Naive thymus-derived CD4-positive, alpha-beta T cell (primary cell): Measurements from ENCODE around the gene RAPGEF4. TPM values are rescaled to one million over a fixed set of nuclear protein-coding genes. Genes with fewer than 3 reads are reported as not detected.

Experiments
- ATAC-seq: fragments of 150-1000 bp; cut with Tn5 transposase; 2 replicates; pipeline ENCODE4 v1.10.0; 2021; ENCODE audit warnings: mild to moderate bottlenecking, moderate library complexity
- CTCF ChIA-PET: fragments of 350-600 bp; sonication (Branson Sonifier 250); formaldehyde crosslinking; loops from one replicate; lab custom pipeline; 2021; ENCODE audit warnings: antibody characterized with exemption; lab: Charles Lee
- POLR2A ChIA-PET: fragments of 350-600 bp; sonication (Branson Sonifier 250); formaldehyde crosslinking; loops from one replicate; lab custom pipeline; 2021; ENCODE audit warnings: antibody characterized with exemption, inconsistent platforms; lab: Charles Lee
- DNase-seq, 9 donors: peaks; one replicate each; pipeline versions ENCODE4 v3.0.0 to v3.0.0-alpha.2; 2020 to 2022; ENCODE audit warnings: mixed read lengths in 1 of 9
- H3K27ac ChIP-seq: one replicate; pipeline ENCODE4 v1.7.0; 2013; ENCODE audit warnings: mild to moderate bottlenecking, low read depth, low read length, moderate library complexity
- H3K27me3 ChIP-seq, 2 donors: one replicate each; pipeline ENCODE4 v1.7.0; 2013; ENCODE audit warnings: low read length in 2 of 2, mild to moderate bottlenecking in 2 of 2, moderate library complexity in 2 of 2; ENCODE audit not compliant: control insufficient read depth in 2 of 2, insufficient read depth in 2 of 2
- H3K36me3 ChIP-seq, 3 experiments: 1 replicate in 2 of 3; 2 replicates in 1 of 3; pipeline ENCODE4 v1.7.0; 2013; ENCODE audit warnings: low read length in 3 of 3, mild to moderate bottlenecking in 3 of 3, moderate library complexity in 1 of 3; ENCODE audit not compliant: insufficient read depth in 3 of 3, control insufficient read depth in 2 of 3
- H3K4me1 ChIP-seq, 2 donors: one replicate each; pipeline ENCODE4 v1.7.0; 2013; ENCODE audit warnings: low read length in 2 of 2, mild to moderate bottlenecking in 2 of 2, moderate library complexity in 1 of 2; ENCODE audit not compliant: control insufficient read depth in 2 of 2, insufficient read depth in 2 of 2
- H3K4me3 ChIP-seq: 2 replicates; pipeline ENCODE4 v1.7.0; 2013; ENCODE audit warnings: mild to moderate bottlenecking, low read length
- H3K9me3 ChIP-seq, 3 experiments: 1 replicate in 2 of 3; 2 replicates in 1 of 3; pipeline ENCODE4 v1.7.0; 2013; ENCODE audit warnings: low read length in 3 of 3; ENCODE audit not compliant: control insufficient read depth in 2 of 3
- H3K27ac Mint-ChIP-seq, 9 donors: one replicate each; pipeline ENCODE4 v1.8.0; 2020 to 2022; ENCODE audit warnings: mixed read lengths in 9 of 9, mild to moderate bottlenecking in 8 of 9, moderate library complexity in 5 of 9, inconsistent platforms in 2 of 9
- H3K27me3 Mint-ChIP-seq, 5 donors: one replicate each; pipeline ENCODE4 v1.8.0; 2021 to 2022; ENCODE audit warnings: mixed read lengths in 5 of 5, mild to moderate bottlenecking in 1 of 5
- H3K36me3 Mint-ChIP-seq, 5 donors: one replicate each; pipeline ENCODE4 v1.8.0; 2020 to 2022; ENCODE audit warnings: mixed read lengths in 5 of 5, mild to moderate bottlenecking in 3 of 5, inconsistent platforms in 1 of 5
- H3K4me1 Mint-ChIP-seq, 7 donors: one replicate each; pipeline ENCODE4 v1.8.0; 2020 to 2022; ENCODE audit warnings: mixed read lengths in 7 of 7, mild to moderate bottlenecking in 3 of 7, inconsistent platforms in 1 of 7
- H3K4me3 Mint-ChIP-seq, 10 donors: one replicate each; pipeline ENCODE4 v1.8.0; 2020 to 2022; ENCODE audit warnings: mild to moderate bottlenecking in 10 of 10, mixed read lengths in 10 of 10, moderate library complexity in 6 of 10, inconsistent platforms in 2 of 10
- H3K9me3 Mint-ChIP-seq, 11 donors: one replicate each; pipeline ENCODE4 v1.8.0; 2020 to 2022; ENCODE audit warnings: mixed read lengths in 11 of 11, mild to moderate bottlenecking in 4 of 11, inconsistent platforms in 1 of 11, moderate library complexity in 1 of 11
- intact Hi-C, 2 donors: fragments of 100-400 bp; cut with micrococcal nuclease; formaldehyde crosslinking; loops; one replicate each; pipeline ENCODE4 v1.15.1; 2023
- polyA plus RNA-seq, 2 donors: library from polyadenylated mRNA; unstranded; fragments of 300-500 nt; fragmentation: Illumina TruSeq; gene quantifications; one replicate each; pipeline ENCODE4 v1.2.3, GENCODE V29; 2021
- total RNA-seq, 6 experiments: library from RNA in 5 of 6; stranded (reverse) in 5 of 6; gene quantifications; 1 replicate in 5 of 6; 2 replicates in 1 of 6; pipeline ENCODE4 v1.2.3 and lab custom pipeline; 2021 to 2026

RAPGEF4 gene
- total and polyA plus RNA-seq, 7 experiments from 2014 or later, result 0.39 to 2.5 (median 1.4) TPM; not detected in 2

DNA sequence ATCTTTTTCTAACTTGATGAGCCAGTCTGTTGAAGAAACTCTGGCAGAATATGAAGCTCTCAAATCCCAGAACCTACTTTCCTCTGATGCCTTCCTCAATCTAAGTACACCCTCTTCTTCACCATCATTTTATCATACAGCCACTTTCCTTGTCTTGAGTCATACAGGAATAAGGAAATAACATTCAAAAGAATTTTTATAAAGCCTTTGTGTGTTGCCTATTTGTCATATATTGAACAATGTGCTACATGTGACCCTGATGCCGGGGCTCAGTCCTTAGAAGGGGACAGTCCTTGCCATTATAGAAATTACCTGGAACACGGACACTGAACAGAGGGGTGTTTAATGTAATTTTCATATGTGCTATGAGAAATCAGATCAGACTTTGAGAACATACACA lies 27.4 kb downstream of the RAPGEF4 start:
- no peak for DNase-seq
- H3K4me3 Mint-ChIP-seq, result no peak overlapping the region
- ChIA-PET CTCF (no interaction called here), POLR2A (no interaction called here)
- Histone ChIP-seq H3K4me1 (no peaks in the 10 kb centered on the region), H3K36me3 (no peaks in the 10 kb centered on the region), H3K9me3 (no peaks in the 10 kb centered on the region), H3K27me3 (no peaks in the 10 kb centered on the region), H3K27ac (no peak overlapping the region), H3K4me3 (no peak overlapping the region)
- H3K27me3 Mint-ChIP-seq, result peaks cover 0 to 7% (median 0%) of the 10 kb centered on the region in 5 donors
- peaks cover 0 to 1% (median 0%) of the 10 kb centered on the region in 7 donors for H3K4me1 Mint-ChIP-seq
- H3K36me3 Mint-ChIP-seq, result peaks cover 0 to 11% (median 4%) of the 10 kb centered on the region in 5 donors
- no peak for ATAC-seq
- H3K9me3 Mint-ChIP-seq, result peaks cover 0 to 29% (median 11%) of the 10 kb centered on the region in 11 donors
- intact Hi-C loops, result no loop called here
- no peak overlapping the region for H3K27ac Mint-ChIP-seq

DNA sequence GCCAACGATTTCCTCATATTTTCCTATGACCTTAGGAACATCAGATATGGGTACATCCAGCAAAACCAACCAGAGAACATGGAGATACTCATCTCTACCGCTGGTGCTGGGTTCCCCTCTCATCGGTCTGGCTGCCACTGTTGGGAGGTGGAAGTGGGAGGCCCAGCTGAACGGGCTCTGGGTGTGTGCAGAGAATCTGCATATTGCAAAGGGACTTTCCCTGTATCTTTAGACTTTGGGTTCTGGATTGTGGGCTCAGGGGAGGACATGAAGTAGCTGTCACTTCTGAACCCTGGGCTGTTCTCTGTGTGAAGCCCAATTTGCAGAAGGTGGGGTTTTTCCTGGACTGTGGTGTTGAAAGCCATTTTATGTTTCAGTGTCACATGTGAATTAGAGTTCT lies 30.0 kb downstream of the RAPGEF4 start:
- peaks cover 0 to 21% (median 5%) of the 10 kb centered on the region in 11 donors for H3K9me3 Mint-ChIP-seq
- ATAC-seq (no peak), DNase-seq (no peak)
- no peak overlapping the region for H3K27ac ChIP-seq
- H3K27me3 ChIP-seq, result no peaks in the 10 kb centered on the region
- H3K4me3 Mint-ChIP-seq, result no peak overlapping the region
- no peak overlapping the region for H3K4me3 ChIP-seq
- intact Hi-C loops, result no loop called here
- peaks cover 0 to 6% (median 4%) of the 10 kb centered on the region in 5 donors for H3K36me3 Mint-ChIP-seq
- H3K36me3 ChIP-seq, result no peaks in the 10 kb centered on the region
- H3K9me3 ChIP-seq, result no peaks in the 10 kb centered on the region
- ChIA-PET CTCF (interaction anchor here (0.7 kb wide), 1 partner anchor 41 kb away, joined by 4 read pairs; no protein-coding TSS in a partner anchor), POLR2A (no interaction called here)
- H3K4me1 ChIP-seq, result no peaks in the 10 kb centered on the region
- no peak overlapping the region for H3K27ac Mint-ChIP-seq
- H3K4me1 Mint-ChIP-seq, result peaks cover 0 to 1% (median 0%) of the 10 kb centered on the region in 7 donors
- H3K27me3 Mint-ChIP-seq, result peaks cover 0 to 7% (median 0%) of the 10 kb centered on the region in 5 donors

DNA sequence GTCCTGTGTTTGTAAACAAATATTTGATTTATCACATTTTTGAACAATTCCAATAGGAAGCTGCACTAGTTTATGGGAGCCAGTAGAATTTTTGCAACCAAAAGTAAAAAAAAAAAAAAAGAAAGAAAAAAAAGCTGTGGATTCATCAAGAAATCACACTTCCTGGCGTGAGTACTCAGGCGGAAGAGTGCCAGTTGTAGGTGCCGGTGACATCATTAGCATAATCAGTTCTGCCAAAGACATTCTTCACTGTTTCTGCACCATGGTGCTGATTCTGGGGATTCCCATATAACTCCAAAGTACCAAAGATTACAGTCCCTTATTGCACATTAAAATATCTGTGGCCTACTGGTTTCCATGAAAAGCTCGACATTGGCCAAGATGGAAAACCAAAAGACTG lies 32.8 kb downstream of the RAPGEF4 start:
- Histone ChIP-seq H3K4me1 (no peaks in the 10 kb centered on the region), H3K4me3 (no peak overlapping the region), H3K27ac (no peak overlapping the region), H3K9me3 (no peaks in the 10 kb centered on the region), H3K27me3 (no peaks in the 10 kb centered on the region), H3K36me3 (no peaks in the 10 kb centered on the region)
- CTCF ChIA-PET, result no interaction called here
- DNase-seq (no peak), ATAC-seq (no peak)
- Mint-ChIP-seq H3K27ac (no peak overlapping the region), H3K4me1 (no peaks in the 10 kb centered on the region), H3K4me3 (no peak overlapping the region), H3K27me3 (peaks cover 0 to 7% (median 1%) of the 10 kb centered on the region in 5 donors), H3K36me3 (no peaks in the 10 kb centered on the region), H3K9me3 (no peaks in the 10 kb centered on the region)
- POLR2A ChIA-PET, result no interaction called here
- intact Hi-C loops, result no loop called here

DNA sequence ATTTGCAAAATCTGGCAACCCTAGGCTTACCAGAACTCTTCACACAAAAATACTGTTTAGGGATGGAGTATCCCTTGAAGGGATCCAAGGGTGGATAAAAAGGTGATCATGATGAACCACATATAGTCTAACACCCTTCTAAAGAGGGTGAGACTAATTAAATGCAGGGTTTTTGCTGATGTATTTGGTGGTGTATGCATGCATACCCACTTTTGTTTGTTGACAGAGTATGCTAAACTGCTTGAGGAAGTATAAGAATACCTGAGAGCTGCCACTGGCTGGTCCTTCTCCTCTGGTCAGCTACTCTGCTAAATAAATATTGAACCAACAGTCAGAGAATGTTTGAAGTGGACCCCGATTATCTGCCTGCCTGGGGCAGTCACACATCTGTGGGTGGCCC lies 34.2 kb downstream of the RAPGEF4 start:
- Histone ChIP-seq H3K4me3 (no peak overlapping the region), H3K27me3 (no peaks in the 10 kb centered on the region), H3K4me1 (no peaks in the 10 kb centered on the region), H3K9me3 (no peaks in the 10 kb centered on the region), H3K27ac (no peak overlapping the region), H3K36me3 (no peaks in the 10 kb centered on the region)
- Mint-ChIP-seq H3K27me3 (peaks cover 0 to 12% (median 9%) of the 10 kb centered on the region in 5 donors), H3K27ac (no peak overlapping the region), H3K36me3 (no peaks in the 10 kb centered on the region), H3K4me3 (no peak overlapping the region), H3K4me1 (no peaks in the 10 kb centered on the region), H3K9me3 (no peaks in the 10 kb centered on the region)
- CTCF ChIA-PET, result no interaction called here
- ATAC-seq (no peak), DNase-seq (no peak)
- intact Hi-C loops, result no loop called here
- POLR2A ChIA-PET, result no interaction called here

GRCh38 chr2:172770887-172771286 lies 35.2 kb downstream of the RAPGEF4 start:
- Mint-ChIP-seq H3K27me3 (peaks cover 0 to 13% (median 9%) of the 10 kb centered on the region in 5 donors), H3K36me3 (no peaks in the 10 kb centered on the region), H3K27ac (no peak overlapping the region), H3K4me3 (no peak overlapping the region), H3K9me3 (no peaks in the 10 kb centered on the region), H3K4me1 (no peaks in the 10 kb centered on the region)
- ATAC-seq (no peak), DNase-seq (no peak)
- POLR2A ChIA-PET, result no interaction called here
- no peaks in the 10 kb centered on the region for H3K9me3 ChIP-seq
- no peaks in the 10 kb centered on the region for H3K36me3 ChIP-seq
- CTCF ChIA-PET, result no interaction called here
- no peaks in the 10 kb centered on the region for H3K27me3 ChIP-seq
- no peak overlapping the region for H3K27ac ChIP-seq
- no peaks in the 10 kb centered on the region for H3K4me1 ChIP-seq
- no peak overlapping the region for H3K4me3 ChIP-seq
- intact Hi-C loops, result no loop called here

GRCh38 chr2:172772633-172773032 lies 37.0 kb downstream of the RAPGEF4 start:
- no peaks in the 10 kb centered on the region for H3K36me3 ChIP-seq
- no peak overlapping the region for H3K4me3 Mint-ChIP-seq
- DNase-seq (no peak), ATAC-seq (no peak)
- CTCF ChIA-PET, result no interaction called here
- POLR2A ChIA-PET, result no interaction called here
- no peaks in the 10 kb centered on the region for H3K4me1 Mint-ChIP-seq
- peaks cover 0 to 5% (median 0%) of the 10 kb centered on the region in 11 donors for H3K9me3 Mint-ChIP-seq
- peaks cover 0 to 16% (median 13%) of the 10 kb centered on the region in 5 donors for H3K27me3 Mint-ChIP-seq
- H3K4me3 ChIP-seq, result no peak overlapping the region
- H3K27ac Mint-ChIP-seq, result no peak overlapping the region
- H3K27me3 ChIP-seq, result no peaks in the 10 kb centered on the region
- no peaks in the 10 kb centered on the region for H3K9me3 ChIP-seq
- intact Hi-C loops, result no loop called here
- no peaks in the 10 kb centered on the region for H3K4me1 ChIP-seq
- no peak overlapping the region for H3K27ac ChIP-seq
- no peaks in the 10 kb centered on the region for H3K36me3 Mint-ChIP-seq

- intact Hi-C loops, result no loop called here
These were observed 38.7 kb downstream of the RAPGEF4 start for GRCh38 chr2:172774302-172774701.

More at GRCh38 chr2:172774302-172774701, 38.7 kb downstream of the RAPGEF4 start:
- no peaks in the 10 kb centered on the region for H3K36me3 Mint-ChIP-seq
- ATAC-seq, result no peak
- Histone ChIP-seq H3K9me3 (no peaks in the 10 kb centered on the region), H3K4me3 (no peak overlapping the region), H3K27me3 (no peaks in the 10 kb centered on the region), H3K27ac (no peak overlapping the region), H3K36me3 (no peaks in the 10 kb centered on the region), H3K4me1 (no peaks in the 10 kb centered on the region)
- H3K27me3 Mint-ChIP-seq, result peaks cover 3 to 18% (median 13%) of the 10 kb centered on the region in 5 donors
- ChIA-PET CTCF (no interaction called here), POLR2A (no interaction called here)
- peaks cover 0 to 5% (median 0%) of the 10 kb centered on the region in 11 donors for H3K9me3 Mint-ChIP-seq
- no peak overlapping the region for H3K27ac Mint-ChIP-seq
- H3K4me1 Mint-ChIP-seq, result no peaks in the 10 kb centered on the region
- no peak overlapping the region for H3K4me3 Mint-ChIP-seq
- no peak for DNase-seq
